Spleen (tissue), 11 donors: ENCODE results near the gene C1orf174. TPM values are rescaled to one million over a fixed set of nuclear protein-coding genes. Genes with fewer than 3 reads are reported as not detected.

Experiments used
- DNase-seq: peaks from one replicate; pipeline ENCODE4 v3.0.0-alpha.2; 2020
- H3K27ac ChIP-seq, 8 donors: fragments of 200-600 bp; sonication (generic) in 7 of 8; 1 replicate in 4 of 8; 2 replicates in 4 of 8; pipeline versions ENCODE4 v1.5.0 to v1.8.0; 2016 to 2021; ENCODE audit warnings: inconsistent platforms in 4 of 8, mild to moderate bottlenecking in 4 of 8, moderate library complexity in 1 of 8
- H3K27me3 ChIP-seq, 7 donors: fragments of 200-600 bp; sonication (generic) in 6 of 7; replicated peaks in 1 of 7; 1 replicate in 4 of 7; 2 replicates in 3 of 7; pipeline versions ENCODE4 v1.5.0 to v1.8.0; 2016 to 2021; ENCODE audit warnings: inconsistent platforms in 3 of 7, mild to moderate bottlenecking in 1 of 7
- H3K36me3 ChIP-seq, 6 donors: fragments of 200-600 bp; sonication (generic) in 5 of 6; 1 replicate in 4 of 6; 2 replicates in 2 of 6; pipeline versions ENCODE4 v1.5.0 to v1.8.0; 2016 to 2021; ENCODE audit warnings: inconsistent platforms in 2 of 6
- H3K4me1 ChIP-seq, 6 donors: fragments of 200-600 bp; sonication (generic) in 5 of 6; 1 replicate in 3 of 6; 2 replicates in 3 of 6; pipeline versions ENCODE4 v1.5.0 to v1.8.0; 2016 to 2021; ENCODE audit warnings: inconsistent platforms in 3 of 6
- H3K4me3 ChIP-seq, 8 donors: fragments of 200-600 bp; sonication (generic) in 7 of 8; 1 replicate in 4 of 8; 2 replicates in 4 of 8; pipeline versions ENCODE4 v1.5.0 to v1.8.0; 2016 to 2021; ENCODE audit warnings: inconsistent platforms in 4 of 8, mild to moderate bottlenecking in 4 of 8, moderate library complexity in 2 of 8
- H3K9me3 ChIP-seq, 8 donors: fragments of 200-600 bp; sonication (generic) in 7 of 8; 1 replicate in 4 of 8; 2 replicates in 4 of 8; pipeline versions ENCODE4 v1.5.0 to v1.8.0; 2016 to 2021; ENCODE audit warnings: inconsistent platforms in 4 of 8
- POLR2A ChIP-seq, 3 donors: fragments of 450-650 bp; IDR thresholded peaks; one replicate each; pipeline ENCODE4 v1.5.1; 2017; ENCODE audit warnings: antibody characterized with exemption in 3 of 3, mild to moderate bottlenecking in 1 of 3
- POLR2AphosphoS5 ChIP-seq, 3 donors: sonication (generic); formaldehyde crosslinking; IDR thresholded peaks; one replicate each; pipeline ENCODE4 v1.5.1; 2017; ENCODE audit warnings: antibody characterized with exemption in 3 of 3
- WGBS, 5 donors: extraction: QIAGEN DNeasy Blood & Tissue Kit in 3 of 5; methylation state at CpG; one replicate each; pipeline versions ENCODE4 v1.1.5 to v1.1.7; 2013 to 2018; 5-methylcytosine and 5-hydroxymethylcytosine counted together
- intact Hi-C: fragments of 100-400 bp; cut with DNase I; formaldehyde crosslinking; loops from one replicate; pipeline ENCODE4 v1.15.0; 2023; ENCODE audit warnings: low total_unique reads
- polyA plus RNA-seq, 3 donors: library from polyadenylated mRNA; stranded (reverse); fragments of 200-250 nt; gene quantifications; one replicate each; pipeline ENCODE4 v1.2.1, GENCODE V29; 2013
- total RNA-seq, 7 donors: library from RNA; depleted of rRNA in 3 of 7; stranded (reverse); fragments of >200 nt in 3 of 7; fragmentation: NEBNext Ultra II Directional in 4 of 7; extraction: Animal tissue kit (Norgen Biotek cat#: 25700) in 4 of 7; gene quantifications; one replicate each; pipeline versions ENCODE4 v1.1.0 to v1.2.1, GENCODE V29; 2016 to 2021
- TF ChIP-seq, protein P1 (sequence below), 11 experiments: fragments of 200-600 bp in 7 of 11; fragments of 450-650 bp in 4 of 11; sonication (generic) in 4 of 11; IDR thresholded peaks in 8 of 11; conservative IDR thresholded peaks in 3 of 11; 1 replicate in 7 of 11; 2 replicates in 4 of 11; pipeline versions ENCODE4 v1.4.0 to v1.8.0; 2016 to 2021; ENCODE audit warnings: antibody characterized with exemption in 11 of 11, inconsistent platforms in 4 of 11, mild to moderate bottlenecking in 1 of 11
- donor health status: healthy with polysubstance abuse.
- donor health status: DM: no; HTN: no; CAD: no; lungs with moderate emphysema.
- donor health status: DM: no; HTN: no; CAD: no.
- donor health status: Bipolar disorder and iron deficiency.
- donor health status: healthy.
- donor health status: DM: no; HTN: no; CAD: no.
- donor health status: DM: yes; HTN: yes; CAD: no.

C1orf174 gene
- total and polyA plus RNA-seq, 10 donors: 14.9 to 34.5 (median 21.8) TPM

- H3K4me1 ChIP-seq: no peaks in the 10 kb centered on the region
- H3K4me3 ChIP-seq: no peak overlapping the region
- H3K27ac ChIP-seq: no peak overlapping the region
- DNase-seq: no peak
- peaks cover 0 to 51% (median 4%) of the 10 kb centered on the region in 7 donors for H3K27me3 ChIP-seq
- TF ChIP-seq, protein P1, sequence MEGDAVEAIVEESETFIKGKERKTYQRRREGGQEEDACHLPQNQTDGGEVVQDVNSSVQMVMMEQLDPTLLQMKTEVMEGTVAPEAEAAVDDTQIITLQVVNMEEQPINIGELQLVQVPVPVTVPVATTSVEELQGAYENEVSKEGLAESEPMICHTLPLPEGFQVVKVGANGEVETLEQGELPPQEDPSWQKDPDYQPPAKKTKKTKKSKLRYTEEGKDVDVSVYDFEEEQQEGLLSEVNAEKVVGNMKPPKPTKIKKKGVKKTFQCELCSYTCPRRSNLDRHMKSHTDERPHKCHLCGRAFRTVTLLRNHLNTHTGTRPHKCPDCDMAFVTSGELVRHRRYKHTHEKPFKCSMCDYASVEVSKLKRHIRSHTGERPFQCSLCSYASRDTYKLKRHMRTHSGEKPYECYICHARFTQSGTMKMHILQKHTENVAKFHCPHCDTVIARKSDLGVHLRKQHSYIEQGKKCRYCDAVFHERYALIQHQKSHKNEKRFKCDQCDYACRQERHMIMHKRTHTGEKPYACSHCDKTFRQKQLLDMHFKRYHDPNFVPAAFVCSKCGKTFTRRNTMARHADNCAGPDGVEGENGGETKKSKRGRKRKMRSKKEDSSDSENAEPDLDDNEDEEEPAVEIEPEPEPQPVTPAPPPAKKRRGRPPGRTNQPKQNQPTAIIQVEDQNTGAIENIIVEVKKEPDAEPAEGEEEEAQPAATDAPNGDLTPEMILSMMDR (IDR thresholded peaks at IDR 0.05 in 8 of 11, conservative IDR thresholded peaks at IDR 0.05 in 3 of 11): no peak
- TF ChIP-seq POLR2A (IDR thresholded peaks at IDR 0.05) (no peak), POLR2AphosphoS5 (IDR thresholded peaks at IDR 0.05) (no peak)
- intact Hi-C loops: no loop called here
- no peaks in the 10 kb centered on the region for H3K36me3 ChIP-seq
- peaks cover 0 to 5% (median 0%) of the 10 kb centered on the region in 8 donors for H3K9me3 ChIP-seq
- 80 to 90% (median 83%) methylated on average over 9 to 10 of the region's 10 CpGs for WGBS, 5 donors
Measured at GRCh38 chr1:3930301-3931006, 30.4 kb upstream of the C1orf174 start.

DNA sequence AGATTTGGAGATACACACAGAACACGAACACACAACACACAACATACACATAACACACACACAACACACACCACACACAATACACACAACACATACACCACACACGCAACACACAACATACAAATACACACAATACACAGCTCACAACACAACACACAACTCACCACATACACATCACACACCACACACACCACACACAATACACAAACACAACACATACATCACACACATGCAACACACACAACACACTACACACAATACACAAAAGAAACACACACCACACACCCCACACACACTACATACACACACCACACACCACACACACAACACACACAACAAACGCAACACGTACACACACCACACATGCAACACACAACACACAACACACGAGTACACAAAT lies 29.1 kb upstream of the C1orf174 start:
- DNase-seq: no peak
- peaks cover 0 to 60% (median 4%) of the 10 kb centered on the region in 7 donors for H3K27me3 ChIP-seq
- no peak for TF ChIP-seq POLR2AphosphoS5 (IDR thresholded peaks at IDR 0.05)
- no peak for TF ChIP-seq POLR2A (IDR thresholded peaks at IDR 0.05)
- TF ChIP-seq, protein P1 (IDR thresholded peaks at IDR 0.05 in 8 of 11, conservative IDR thresholded peaks at IDR 0.05 in 3 of 11): no peak
- H3K9me3 ChIP-seq: no peaks in the 10 kb centered on the region
- H3K27ac ChIP-seq: no peak overlapping the region
- no peak overlapping the region for H3K4me3 ChIP-seq
- intact Hi-C loops: no loop called here
- H3K36me3 ChIP-seq: no peaks in the 10 kb centered on the region
- 67 to 86% (median 78%) methylated on average over 5 of the region's 5 CpGs for WGBS, 5 donors
- H3K4me1 ChIP-seq: no peaks in the 10 kb centered on the region

GRCh38 chr1:3928586-3928985 lies 28.5 kb upstream of the C1orf174 start:
- no peak for DNase-seq
- no peak for TF ChIP-seq POLR2AphosphoS5 (IDR thresholded peaks at IDR 0.05)
- TF ChIP-seq POLR2A (IDR thresholded peaks at IDR 0.05): no peak
- TF ChIP-seq, protein P1 (IDR thresholded peaks at IDR 0.05 in 8 of 11, conservative IDR thresholded peaks at IDR 0.05 in 3 of 11): no peak
- H3K27me3 ChIP-seq: peaks cover 0 to 57% (median 4%) of the 10 kb centered on the region in 7 donors
- no peaks in the 10 kb centered on the region for H3K36me3 ChIP-seq
- no peak overlapping the region for H3K27ac ChIP-seq
- 42 to 62% (median 53%) methylated on average over 5 to 11 of the region's 11 CpGs for WGBS, 5 donors
- H3K4me1 ChIP-seq: no peaks in the 10 kb centered on the region
- H3K4me3 ChIP-seq: no peak overlapping the region
- no peaks in the 10 kb centered on the region for H3K9me3 ChIP-seq
- intact Hi-C loops: no loop called here

DNA sequence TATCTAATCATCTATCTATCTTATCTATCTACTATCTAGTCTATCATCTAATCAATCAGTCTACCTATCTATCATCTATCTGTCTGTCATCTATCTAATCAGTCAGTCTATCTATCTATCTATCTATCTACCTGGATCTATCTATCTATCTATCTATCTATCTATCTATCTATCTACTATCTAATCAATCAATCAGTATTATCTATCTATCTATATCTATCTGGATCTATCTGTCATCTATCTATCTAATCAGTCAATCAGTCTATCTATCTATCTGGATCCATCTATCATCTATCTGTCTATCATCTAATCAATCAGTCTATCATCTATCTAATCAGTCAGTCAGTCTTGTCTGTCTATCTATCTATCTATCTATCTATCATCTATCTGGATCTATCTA lies 26.9 kb upstream of the C1orf174 start:
- H3K27me3 ChIP-seq: peaks cover 0 to 45% (median 0%) of the 10 kb centered on the region in 7 donors
- no peak for DNase-seq
- no peaks in the 10 kb centered on the region for H3K36me3 ChIP-seq
- H3K9me3 ChIP-seq: no peaks in the 10 kb centered on the region
- TF ChIP-seq, protein P1 (IDR thresholded peaks at IDR 0.05 in 8 of 11, conservative IDR thresholded peaks at IDR 0.05 in 3 of 11): no peak
- TF ChIP-seq POLR2AphosphoS5 (IDR thresholded peaks at IDR 0.05): no peak
- no peak for TF ChIP-seq POLR2A (IDR thresholded peaks at IDR 0.05)
- H3K4me1 ChIP-seq: no peaks in the 10 kb centered on the region
- intact Hi-C loops: no loop called here
- no peak overlapping the region for H3K4me3 ChIP-seq
- H3K27ac ChIP-seq: no peak overlapping the region
